PC-9 (cell line): Measurements from ENCODE around the gene CYP27B1.

Experiments used
- CTCF ChIP-seq: fragments of 200-600 bp; sonication (generic); conservative IDR thresholded peaks from 2 replicates; pipeline ENCODE4 v1.6.1; 2017; ENCODE audit warnings: mixed run types, antibody characterized with exemption, mild to moderate bottlenecking, moderate library complexity
- EZH2 ChIP-seq: fragments of 200-600 bp; sonication (generic); IDR thresholded peaks from 2 replicates; pipeline ENCODE4 v1.8.0; 2017; ENCODE audit warnings: antibody characterized with exemption, low read depth

- TF ChIP-seq CTCF = no peak
- no peak for TF ChIP-seq EZH2
Measured at GRCh38 chr12:57767876-57768275, 998 bp upstream of the CYP27B1 start.
